ENCODE measurements around the gene MUC16.

The MUC16 gene

DNA sequence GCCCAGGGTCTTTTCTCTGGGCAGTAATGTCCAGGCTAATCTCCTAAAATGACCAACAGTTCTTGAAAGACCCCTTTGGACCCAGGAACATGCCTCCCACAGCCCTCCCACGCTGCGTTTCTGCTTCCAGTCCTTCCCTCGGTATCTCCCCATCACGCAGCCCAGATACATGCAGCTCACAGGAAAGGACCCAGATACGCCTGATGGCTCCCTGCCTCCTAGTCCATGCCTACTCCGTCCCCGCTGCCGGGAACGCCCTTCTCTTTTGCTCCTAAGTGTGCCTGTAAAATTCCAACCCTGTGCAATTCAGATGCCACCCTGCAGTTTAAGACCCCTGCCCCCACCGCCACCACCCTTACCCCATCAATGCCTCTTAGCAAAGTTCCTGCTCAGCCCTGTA, 778 bp downstream of the MUC16 start:
- no peak for DNase-seq (ENCODE audit: low read depth in 2 of 2)

DNA sequence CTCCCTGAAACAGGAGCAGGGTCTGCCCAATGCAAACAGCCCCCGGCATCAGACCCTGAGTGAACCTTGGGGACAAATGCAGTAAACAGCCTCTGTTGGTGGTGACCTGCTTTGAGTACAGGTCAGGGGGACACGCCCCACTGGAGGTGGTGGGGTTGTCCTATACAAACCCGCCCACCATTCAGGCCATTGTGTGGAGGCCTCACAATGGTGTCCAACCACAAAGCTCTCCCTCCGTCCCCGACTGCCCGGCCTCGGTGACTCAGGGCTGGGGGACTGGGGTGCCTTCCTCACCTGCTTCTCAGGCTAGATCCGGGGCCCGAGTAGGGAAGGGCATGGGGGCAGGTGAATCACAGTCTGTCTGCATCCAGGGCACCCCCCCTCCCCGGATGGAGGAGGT, 1.5 kb downstream of the MUC16 start:
- DNase-seq (ENCODE audit: low read depth in 2 of 2): no peak

- no peak for DNase-seq (ENCODE audit: low read depth in 2 of 2)
These were observed 9.3 kb downstream of the MUC16 start for GRCh38 chr19:9000933-9001332.

DNA sequence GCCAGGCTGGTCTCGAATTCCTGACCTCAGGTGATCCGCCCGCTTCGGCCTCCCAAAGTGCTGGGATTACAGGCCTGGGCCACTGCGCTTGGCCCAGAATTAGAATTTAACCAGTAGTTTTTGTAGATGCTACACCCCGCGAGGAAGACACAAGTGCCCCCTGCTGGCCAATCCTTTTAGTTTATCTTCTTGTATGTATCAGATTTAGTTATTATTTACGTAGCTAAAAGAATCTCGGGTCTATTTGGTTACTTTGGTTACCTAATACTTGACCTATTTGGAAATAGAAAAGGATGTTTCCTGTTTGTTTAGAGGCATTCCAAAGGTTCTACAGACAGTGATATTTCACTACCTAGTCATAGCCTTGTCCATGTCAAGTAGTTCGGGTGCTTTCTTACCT, 22.0 kb downstream of the MUC16 start:
- peak; percentile 9 to 14 for DNase-seq (ENCODE audit: low read depth in 2 of 2)

DNA sequence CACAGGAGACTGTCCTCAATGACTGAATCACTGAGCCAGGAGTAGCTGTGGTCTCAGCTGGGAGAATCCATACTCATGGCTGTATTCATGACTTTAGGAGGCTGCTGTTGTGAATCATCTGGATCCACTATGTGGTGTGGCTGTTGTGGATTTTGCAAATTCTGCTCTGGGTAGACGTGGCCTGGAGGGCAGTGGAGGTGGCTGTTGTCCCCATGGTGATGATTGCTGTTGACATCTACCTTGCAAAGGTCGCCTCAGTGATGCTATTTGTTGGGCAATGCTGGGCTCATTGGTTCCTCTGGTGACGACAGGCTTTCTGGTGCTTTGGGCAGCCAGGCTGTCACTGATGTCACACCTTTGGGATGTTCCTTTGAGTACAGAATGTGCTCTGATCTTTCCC, 23.9 kb downstream of the MUC16 start:
- no peak for DNase-seq (ENCODE audit: low read depth in 2 of 2)

GRCh38 chr19:8973501-8974091, 36.6 kb downstream of the MUC16 start:
- DNase-seq (ENCODE audit: low read depth in 2 of 2): no peak

GRCh38 chr19:8965887-8966286, 44.3 kb downstream of the MUC16 start:
- no peak for DNase-seq (ENCODE audit: low read depth in 2 of 2)
